Activated effector memory CD4-positive, alpha-beta T cell treated with anti-CD3 and anti-CD28 coated beads, Interleukin-2, amount 50 U/mL, for 16 hours (primary cell): ENCODE measurements around the gene LRRIQ4.

Source experiments
- DNase-seq: peaks from one replicate; pipeline ENCODE4 v3.0.0-alpha.2; 2020

LRRIQ4 gene

DNA sequence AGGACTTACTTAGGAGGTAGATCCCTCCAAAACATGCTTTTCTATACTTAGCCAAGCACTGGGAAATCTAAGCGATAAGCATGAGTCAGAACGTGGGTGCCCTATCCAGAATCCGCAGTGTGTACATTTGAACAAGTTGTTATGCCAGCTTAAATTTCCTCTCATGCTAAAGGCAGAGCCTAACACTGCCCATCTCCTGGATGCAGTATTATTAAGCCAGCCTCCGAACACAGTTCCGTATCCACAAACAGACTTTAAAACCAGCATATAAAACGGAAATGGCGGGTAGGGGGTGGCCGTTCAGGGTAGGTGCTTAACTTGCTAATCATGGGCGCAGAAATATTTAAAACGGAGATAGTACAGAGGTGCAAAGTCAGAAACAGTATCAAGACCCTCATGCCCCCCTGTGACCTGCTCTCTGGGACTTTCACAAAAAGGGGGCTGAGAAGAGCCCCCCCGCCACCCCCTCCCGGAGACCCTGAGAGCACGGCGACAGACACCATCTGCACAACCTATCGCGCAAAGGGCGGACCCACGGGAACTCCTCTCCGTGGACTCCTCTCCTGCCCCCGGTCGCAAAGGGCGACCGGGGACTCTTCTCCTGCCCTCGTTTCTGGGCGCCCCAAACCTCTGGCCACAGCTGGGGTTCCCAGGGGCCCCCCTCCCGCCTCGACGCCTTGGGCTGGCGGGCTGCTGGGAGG is 889 bp upstream of the LRRIQ4 start:
- no peak for DNase-seq

DNA sequence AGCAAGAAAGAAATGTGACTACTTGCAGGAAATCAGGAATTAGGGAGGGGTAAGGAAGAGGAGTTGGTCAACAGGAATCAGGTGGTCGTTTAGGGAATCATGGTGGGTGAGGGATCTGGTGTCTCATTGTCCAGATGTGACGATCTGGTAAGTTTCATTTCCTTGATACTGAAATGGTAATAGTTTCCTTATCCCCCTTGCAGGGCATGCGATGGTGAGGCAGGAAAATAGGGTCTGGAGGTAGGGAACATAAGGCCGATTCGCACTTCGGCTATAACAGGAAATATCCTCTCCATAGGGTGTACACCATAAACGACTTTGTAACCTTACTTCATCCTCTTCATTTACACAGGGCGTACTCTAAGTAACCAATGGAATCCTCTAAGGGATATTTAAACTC is 608 bp downstream of the LRRIQ4 start:
- DNase-seq: no peak

DNA sequence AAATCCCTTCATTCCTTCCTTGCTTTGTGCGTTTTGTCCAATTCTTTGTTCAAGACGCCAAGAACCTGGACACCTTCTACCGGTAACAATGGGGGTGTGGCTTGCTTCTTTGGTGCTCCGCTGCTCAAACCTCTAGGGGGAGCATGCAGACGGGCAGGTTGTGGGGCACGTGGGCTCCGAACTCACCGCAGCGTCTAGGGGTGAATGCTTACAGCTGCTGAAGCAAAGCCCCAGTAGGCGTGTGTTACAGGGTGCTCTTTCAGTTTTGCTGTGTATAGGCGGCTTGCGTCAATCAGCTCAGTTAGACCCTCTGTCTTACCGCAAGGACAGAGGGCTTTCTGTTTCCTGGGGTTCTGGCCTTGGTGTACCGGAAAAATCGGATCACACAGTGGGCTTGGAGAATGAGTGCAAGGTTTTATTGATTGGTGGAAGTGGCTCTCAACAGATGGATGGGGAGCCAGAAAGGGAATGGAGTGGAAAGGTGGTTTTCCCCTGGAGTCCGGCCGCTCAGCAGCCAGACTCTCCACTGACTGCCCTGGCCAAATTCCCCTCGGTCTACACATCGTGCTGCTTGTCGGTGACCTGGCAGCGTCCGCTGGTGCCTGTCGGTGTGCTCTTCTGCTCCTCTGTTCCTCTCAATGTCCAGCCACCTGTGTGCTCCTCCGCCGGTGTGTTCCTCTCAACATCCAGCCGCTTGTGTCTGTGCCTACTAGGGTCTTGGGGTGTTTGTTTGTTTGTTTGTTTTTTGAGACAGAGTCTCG is 1.3 kb downstream of the LRRIQ4 start:
- peak; percentile 88 for DNase-seq

DNA sequence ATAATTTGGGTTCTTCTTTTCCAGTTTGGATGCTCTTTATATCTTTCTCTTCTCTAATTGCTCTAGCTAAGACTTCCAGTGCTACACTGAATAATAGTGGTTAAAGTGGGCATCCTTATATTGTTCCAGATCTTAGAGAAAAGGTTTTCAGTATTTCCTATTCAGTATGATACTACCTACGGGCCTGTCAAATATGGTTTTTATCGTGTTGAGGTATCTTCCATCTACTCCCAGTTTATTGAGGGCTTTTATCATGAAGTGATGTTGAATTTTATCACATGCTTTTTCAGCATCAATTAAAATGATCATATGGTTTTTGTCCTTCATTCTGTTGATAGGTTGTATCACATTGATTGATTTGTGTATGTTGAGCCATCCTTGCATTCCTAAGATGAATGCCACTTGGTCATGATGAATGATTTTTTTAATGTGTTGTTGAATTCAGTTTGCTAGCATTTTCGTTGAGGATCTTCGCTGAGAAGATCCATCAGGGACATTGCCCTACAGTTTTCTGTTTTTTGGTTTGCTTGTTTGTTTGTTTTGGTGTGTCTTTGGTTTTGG is 3.0 kb downstream of the LRRIQ4 start:
- no peak for DNase-seq

DNA sequence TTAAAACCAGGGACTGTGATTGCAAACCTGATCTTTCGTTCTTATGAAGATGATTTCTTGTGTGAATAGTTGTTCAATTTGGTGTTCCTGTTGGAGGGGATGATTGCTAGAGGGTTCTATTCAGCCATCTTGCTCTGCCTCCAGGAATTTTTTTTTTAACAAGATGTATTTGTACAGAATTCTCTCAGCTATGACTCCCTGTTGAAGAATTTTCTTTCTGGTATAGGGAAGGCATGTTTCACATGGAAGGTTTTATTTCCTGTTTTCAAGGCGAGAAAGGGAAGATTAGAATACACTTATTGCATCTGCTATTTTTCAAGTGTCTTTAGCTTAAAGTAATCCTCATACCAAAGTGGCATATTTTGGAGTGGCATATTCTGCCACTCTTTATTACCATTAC is 5.6 kb downstream of the LRRIQ4 start:
- DNase-seq: no peak

DNA sequence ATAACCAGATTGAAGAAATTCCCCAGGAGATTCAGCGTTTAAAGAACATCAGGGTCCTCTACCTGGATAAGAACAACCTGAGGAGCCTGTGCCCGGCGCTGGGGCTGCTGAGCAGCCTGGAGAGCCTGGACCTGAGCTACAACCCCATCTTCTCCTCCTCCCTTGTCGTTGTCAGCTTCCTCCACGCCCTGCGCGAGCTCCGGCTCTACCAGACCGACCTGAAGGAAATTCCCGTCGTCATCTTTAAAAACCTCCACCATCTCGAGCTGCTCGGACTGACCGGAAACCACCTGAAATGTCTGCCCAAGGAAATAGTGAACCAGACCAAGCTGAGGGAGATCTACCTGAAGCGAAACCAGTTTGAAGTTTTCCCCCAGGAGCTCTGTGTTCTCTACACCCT is 9.4 kb downstream of the LRRIQ4 start:
- no peak for DNase-seq

DNA sequence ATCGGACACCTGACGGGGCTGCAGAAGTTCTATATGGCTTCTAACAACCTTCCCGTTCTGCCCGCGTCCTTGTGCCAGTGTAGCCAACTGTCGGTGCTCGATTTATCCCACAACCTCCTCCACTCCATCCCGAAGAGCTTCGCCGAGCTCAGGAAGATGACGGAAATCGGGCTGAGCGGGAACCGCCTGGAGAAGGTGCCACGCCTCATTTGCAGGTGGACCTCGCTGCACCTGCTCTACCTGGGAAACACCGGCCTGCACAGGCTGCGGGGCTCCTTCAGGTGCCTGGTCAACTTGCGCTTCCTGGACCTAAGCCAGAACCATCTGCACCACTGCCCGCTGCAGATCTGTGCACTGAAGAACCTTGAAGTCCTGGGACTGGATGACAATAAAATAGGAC is 9.9 kb downstream of the LRRIQ4 start:
- DNase-seq: no peak

DNA sequence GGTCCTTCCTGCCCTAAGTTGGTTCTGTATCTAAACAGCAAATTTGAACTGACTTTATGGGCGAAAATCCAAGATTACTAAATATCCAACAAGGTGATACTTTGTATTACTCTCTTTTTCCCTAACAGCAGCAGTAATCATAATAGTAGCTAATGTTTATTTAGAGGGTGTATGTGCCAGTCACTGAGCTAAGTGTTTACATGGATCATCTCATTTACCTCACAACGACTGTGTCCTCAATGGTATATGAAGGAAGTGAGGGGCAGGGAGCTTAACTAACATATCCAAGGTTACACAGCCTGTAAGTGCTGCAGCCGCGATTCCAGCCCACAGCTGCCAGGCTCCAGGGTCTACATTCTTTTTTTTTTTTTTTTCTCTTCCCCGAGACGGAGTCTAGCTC is 10.3 kb downstream of the LRRIQ4 start:
- no peak for DNase-seq

DNA sequence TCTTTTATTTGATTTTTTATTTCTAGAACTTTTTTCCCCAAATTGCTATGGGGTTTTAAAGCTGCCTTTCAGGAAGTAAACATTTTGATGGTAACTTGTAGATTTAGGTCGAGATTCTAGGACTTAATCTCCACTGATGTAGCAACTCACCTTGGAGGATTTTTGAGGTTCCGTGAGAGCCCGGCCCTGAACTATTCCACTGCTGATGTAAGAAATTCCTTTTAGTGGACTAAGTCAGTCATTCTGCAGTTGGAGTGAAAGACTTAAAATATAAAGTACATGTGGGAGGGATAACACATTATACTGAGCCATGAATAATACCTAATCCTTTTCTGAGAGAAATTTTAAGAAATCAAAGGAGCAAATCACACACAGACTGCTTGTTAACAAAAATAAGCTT is 12.6 kb downstream of the LRRIQ4 start:
- DNase-seq: no peak

DNA sequence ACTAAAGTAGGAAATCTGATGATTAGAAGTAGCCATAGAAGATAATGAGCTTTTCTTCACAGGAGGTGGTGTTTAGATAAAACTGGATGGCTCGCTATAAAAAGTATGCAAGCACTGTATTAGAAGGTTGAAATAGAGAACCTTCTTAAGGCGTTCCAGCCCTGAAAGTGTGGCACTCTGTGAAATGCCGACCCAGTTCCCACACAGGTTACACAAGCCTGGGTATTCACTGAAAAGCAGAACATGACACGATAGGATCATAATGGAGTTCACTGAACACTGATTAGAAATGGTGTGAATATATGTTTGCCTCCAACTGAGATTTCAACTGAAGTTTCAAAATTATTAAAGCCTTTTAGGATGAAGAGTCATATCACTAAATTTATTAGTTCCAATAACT is 15.0 kb downstream of the LRRIQ4 start:
- DNase-seq: no peak

DNA sequence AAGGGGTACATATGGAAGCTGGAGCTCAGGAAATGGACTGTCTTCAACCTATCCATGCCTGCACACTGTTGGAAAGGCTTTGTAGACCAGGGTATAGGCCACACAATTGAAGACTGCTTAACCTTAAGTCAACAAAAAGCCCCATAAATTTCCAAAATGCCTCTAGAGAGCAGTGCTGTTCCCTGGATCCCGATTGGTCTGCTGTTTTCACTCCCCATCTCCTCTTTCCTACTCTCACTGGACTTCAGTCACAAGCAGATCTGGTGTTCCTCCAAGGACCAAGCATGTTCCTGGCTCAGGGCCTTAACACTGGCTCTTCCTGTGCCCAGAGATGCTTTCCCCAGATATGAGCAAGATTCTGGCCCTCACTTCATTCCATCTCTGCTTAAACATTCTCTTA is 22.9 kb downstream of the LRRIQ4 start:
- no peak for DNase-seq

DNA sequence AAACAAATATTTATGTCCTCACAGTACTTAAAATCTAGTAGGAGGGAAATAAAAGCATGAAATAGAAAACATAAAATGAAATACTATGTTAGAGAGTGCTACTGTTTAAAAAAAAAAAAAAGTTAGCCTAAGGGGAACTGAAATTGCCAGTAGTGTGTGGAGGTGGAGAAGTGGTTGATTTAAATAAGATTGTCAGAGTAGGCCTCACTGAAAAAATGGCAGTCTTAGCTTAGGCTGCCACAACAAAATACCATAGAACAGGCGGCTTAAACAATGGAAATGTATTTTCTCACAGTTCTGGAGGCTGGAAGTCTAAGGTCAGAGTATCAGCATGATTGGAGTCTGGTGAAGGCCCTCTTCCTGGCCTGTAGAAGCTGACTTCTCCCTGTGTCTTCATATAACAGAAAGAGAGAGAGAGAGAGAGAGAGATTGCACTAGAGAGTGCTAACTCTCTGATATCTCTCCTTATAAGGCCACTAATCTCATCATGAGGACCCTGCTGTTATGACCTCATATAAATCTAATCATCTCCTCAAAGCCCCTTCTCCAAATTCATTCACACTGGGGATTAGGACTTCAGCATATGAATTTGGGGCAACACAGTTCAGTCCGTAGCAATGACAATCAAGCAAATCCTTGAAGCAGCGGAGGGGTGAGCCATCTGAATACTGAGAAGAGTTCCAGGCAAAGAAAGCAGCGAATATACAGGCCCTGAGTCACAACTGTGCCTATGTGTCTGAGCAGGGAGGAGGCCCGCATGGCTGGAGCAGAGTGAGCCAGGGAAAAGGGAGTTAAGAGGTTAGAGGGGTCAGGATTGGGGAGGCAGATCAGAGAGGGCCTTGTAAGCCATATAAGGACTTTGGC is 23.6 kb downstream of the LRRIQ4 start:
- DNase-seq: no peak

DNA sequence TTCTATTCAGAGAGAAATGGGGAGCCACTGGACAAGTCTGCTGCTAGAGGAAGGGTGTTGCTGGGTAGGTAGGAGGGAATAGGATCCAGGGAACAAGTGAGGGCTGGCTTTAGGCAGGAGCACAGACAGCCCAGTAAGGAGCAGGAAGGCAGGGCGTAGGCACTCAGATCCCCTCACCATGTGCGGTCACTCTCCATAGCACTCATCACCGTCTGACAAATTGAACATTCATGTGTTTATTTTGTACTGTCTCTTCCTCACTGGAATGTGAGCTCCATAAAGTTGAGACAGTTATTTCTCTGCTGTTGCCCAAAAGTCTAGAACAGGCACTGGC is 24.2 kb downstream of the LRRIQ4 start:
- DNase-seq: no peak

DNA sequence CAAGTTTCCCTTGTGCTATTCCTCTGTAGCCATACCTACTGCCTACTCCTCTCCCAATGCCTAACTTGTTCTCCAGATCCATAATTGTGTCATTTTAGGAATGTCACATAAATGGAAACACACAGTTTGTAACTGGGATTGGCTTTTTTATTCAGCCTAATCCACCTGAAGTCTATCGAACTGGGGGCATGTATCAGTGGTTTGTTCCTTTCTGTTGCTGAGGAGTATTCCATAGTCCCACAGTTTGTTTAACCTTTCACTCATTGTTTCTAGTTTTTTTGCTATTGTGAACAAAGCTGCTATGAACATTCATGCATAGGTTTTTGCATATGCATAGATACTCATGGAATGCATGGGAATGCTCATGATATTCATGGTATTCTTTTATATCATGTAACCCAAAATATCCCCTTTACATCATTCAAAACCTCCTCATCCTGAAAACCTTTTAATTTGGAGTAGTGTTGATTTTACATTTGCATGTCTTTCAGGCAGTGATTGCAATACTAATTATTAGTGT is 25.9 kb downstream of the LRRIQ4 start:
- no peak for DNase-seq

DNA sequence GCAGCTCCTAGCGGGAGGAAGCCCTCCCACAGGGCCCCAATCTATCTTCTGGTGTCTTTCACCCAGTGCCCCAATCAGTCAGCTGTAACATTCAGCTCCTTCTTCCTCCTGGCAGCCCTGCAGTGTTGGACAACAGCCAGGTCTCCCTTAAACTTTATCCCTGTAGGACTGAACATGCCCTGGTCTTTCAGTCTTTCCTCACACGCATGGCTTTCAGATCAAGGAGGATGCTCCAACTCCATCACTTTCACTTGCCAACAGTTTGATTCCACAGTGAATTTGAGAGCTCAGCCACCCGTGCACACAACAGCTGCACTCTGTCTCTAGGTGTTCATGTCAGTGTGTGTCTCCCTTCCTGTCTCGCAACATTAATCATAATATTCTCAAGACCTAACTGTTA is 28.5 kb downstream of the LRRIQ4 start:
- DNase-seq: no peak

DNA sequence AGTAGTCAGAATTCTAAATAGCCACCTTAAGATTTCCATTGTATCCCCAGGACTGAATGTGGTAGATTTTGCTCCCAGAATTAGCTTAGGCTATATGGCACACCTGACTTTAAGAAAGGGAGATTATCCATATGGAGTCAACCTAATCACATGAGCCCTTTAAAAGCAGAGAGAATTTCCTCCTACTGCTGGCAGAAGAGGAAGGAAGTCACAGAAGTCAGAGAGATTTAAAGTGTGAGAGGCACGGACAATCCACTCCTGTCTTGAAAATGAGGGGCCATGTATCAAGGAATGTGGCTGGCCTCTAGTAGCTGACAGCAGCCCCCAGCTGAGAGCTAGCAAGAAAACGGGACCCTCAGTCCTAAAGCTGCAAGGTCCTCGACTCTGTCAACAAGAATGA is 30.3 kb downstream of the LRRIQ4 start:
- DNase-seq: no peak

DNA sequence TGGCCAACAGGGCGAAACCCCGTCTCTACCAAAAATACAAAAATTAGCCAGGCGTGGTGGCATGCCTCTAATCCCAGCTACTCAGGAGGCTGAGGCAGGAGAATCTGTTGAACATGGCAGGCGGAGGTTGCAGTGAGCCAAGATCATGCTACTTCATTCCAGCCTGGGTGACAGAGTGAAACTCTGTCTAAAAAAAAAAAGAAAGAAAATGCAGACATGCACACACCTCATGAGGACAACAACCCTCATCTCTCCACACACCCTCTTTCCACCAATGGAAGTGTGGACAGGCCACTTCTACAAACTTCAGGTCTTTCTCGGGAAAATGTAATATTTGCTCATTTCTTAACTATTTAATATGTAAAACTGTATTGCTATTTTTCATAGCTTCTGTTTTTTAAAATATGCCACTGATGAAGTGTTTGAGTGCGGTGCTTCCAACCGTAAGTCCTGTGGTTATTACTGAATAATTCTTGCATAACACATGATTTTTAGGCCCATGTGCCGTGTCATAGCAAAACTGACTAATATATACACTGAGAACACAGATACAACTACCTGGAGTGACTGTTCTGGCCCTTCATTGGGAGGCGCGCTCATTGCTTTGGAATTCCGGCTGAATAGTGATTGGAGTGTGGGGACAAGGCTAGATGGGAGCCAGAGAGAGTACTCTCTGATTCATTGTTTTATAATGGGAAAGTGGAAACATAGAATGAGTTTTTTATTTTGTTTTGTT is 34.0 kb downstream of the LRRIQ4 start:
- DNase-seq: no peak

DNA sequence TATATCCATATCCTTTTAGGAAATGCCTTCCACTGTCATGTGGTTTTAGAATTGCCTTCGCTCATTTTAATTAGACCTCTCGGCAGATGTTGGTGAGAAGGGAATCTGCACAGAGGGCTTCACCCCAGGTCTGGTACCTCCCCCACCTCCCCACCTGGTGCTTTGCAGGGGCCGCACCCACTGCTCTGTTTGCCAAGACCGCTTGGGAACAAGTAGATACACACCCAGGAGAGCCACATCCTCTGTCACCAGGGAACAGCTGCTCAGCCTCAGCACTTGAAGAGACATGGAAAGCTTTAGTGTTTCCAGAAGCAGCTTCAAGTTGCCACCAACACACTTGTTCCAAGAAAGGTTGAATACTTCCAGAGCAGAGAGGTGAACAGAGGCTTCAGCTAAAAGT is 35.2 kb downstream of the LRRIQ4 start:
- no peak for DNase-seq

DNA sequence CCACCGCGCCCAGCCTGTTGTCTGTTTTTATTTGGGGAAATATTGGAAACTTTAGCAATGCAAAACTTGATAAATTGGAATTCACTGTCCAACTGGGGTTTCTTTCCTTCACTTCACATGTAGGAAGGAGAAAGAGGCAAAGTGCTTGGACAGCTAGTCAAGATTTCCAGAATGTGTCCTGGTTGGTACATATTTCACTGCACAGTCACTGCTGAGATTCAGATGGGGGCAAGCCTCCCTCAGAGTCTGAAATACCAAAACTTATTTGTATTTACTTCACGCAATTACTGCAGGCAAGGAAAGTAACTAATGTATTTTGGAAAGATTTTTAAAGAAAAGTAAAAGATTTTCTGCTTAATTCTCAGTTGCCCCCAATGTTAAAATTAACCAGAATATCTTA is 36.1 kb downstream of the LRRIQ4 start:
- no peak for DNase-seq

DNA sequence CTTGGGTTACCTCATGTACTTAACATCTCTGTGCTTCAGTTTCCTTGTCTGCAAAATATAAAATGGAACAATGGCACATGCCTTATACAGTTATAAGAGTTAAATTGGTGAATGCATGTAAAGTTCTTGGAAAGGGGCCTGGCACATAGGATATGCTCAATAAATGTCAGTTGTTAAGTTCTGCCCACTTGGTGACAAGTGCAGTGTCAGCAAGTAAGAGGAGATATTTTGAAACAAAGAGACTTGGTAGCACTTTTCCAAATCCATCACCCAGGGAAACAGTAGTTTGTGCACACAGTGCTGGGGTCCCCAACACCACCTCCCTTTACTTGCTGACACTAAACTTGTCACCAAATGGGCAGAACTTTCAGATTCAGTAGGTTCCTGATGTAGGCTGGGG is 37.9 kb downstream of the LRRIQ4 start:
- no peak for DNase-seq

DNA sequence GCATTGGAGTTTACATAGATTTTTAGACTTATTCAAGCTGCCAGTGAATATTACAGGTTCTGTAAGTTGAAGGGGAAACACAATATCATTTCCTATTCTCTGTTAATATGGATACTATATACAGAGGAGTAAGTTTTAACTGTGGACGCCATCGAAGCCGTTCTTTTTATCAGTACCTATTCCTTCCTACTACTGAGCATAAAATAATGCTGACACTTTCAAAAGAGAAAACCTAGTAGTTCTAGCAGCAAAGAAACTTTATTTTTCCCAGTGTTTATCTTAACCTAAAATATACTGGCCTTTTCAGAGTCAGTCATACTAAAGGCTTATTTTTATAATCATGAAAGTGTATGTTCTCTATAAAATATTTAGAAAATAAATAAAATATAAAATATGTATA is 42.8 kb downstream of the LRRIQ4 start:
- no peak for DNase-seq

DNA sequence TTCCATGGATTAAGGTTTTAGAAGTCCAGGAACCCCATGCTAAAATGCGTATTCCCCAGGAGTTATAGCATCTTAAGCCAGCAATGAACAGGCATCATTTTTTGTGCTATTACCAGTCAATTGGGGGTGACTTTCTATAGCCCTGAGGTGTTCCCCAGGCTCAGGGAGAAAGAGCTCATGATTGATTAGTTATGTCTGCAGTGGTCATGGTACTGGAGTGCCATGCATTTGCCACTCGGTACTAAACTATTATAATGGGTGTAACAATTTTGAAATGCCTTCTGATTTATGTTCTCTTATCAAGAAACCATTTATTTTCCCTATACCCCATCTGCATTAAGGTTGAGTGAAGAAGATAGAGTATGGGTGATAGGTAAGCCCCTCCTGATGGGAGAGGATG is 45.1 kb downstream of the LRRIQ4 start:
- DNase-seq: no peak

DNA sequence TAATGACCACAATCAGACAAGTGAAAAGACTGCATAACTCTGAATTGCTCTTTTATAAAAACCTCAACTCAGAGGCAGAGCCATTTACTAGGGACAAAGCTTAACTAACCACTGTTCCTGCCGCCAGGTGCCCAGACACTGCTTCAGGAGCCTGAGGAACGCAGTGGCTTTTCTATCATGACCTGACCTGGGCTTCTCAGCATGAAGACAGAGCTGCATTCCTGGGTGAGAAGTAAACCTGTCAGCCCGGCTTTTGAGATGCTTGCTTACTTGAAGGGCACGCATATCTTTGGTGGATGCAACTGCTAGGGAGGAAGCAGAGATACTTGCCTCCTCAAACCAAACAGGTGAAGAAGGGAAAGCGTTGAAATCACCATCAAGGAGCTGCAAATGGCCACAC is 49.2 kb downstream of the LRRIQ4 start:
- DNase-seq: no peak
